GM18517 (cell line): Measurements from ENCODE around the gene BCOR.

Experiments used
- ATAC-seq: cut with Tn5 transposase; IDR thresholded peaks from one replicate; pipeline ENCODE4 v1.9.1; 2021; ENCODE audit warnings: mild to moderate bottlenecking, moderate library complexity; ENCODE audit not compliant: unreplicated experiment

Gene BCOR

DNA sequence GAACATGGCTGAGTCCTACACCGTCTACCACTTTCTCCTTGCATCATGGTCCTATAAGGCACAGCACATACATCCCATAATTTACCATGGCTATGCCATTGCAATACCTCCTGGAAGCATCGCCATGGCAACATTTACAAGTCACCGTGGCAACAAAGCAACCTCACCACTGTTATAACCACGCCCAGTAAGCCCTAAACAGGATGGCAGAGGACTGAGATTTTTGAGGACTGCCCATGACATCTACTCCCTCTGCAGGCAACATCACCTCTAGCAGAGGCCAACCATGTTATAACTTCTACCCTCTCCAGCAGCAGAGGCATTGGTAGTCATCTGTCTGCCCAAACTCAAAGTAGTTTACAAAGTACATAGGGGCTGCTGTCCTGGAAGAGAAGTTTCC is 29.7 kb downstream of the BCOR start:
- no peak for ATAC-seq

DNA sequence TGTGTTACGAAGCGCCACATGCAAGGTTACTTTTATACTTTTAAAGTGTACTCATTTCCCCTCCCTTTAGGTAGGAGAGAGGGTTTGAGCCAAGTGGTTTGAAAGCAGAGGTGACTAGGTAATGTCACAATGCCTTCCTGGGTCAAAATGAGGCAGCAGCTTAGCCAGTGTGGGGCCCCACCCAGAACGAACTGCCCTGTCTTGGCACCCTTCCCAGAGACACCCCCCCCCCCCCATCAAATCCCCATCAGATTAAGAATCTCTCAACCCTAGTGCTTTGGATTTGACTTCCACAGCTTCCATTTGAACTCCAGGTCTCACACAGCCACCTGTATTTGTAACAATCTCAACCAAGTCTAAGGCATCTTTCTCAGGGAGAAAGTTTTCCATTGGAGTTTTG is 31.1 kb downstream of the BCOR start:
- no peak for ATAC-seq

DNA sequence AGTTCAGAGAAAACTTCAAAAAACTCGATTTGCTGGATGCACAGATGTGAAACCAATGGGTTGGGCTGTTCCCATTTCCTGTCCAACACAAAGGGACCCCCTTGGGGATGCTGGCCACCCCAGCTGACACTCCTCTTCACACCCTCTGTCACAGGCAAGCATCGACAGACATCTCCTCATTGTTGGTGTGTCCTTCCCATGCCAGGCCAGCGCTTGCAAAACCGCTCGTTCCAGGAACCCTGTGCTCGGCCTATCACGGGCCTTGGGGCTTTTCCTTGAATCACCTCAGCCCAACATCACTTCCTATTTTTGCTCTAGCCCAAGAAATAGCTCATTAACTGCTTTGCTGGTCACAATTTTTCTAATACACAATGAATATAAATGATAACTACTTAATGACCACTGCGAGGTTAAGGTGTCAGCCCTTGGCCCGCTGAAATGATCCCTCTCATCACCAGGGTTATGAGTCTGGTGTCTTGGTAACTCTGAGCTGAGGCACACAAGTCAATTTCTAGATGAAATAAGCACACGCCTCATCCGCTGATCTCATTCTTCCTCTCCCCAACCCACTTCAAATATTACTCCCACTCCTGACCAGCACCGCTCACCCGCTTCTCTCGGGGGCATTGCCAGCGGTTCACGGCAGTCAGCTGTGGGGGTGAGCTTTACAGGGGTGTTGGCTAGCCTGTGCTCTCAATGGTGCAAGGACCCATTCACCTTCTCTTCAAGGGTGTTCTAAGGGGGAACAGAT is 32.3 kb downstream of the BCOR start:
- no peak for ATAC-seq

DNA sequence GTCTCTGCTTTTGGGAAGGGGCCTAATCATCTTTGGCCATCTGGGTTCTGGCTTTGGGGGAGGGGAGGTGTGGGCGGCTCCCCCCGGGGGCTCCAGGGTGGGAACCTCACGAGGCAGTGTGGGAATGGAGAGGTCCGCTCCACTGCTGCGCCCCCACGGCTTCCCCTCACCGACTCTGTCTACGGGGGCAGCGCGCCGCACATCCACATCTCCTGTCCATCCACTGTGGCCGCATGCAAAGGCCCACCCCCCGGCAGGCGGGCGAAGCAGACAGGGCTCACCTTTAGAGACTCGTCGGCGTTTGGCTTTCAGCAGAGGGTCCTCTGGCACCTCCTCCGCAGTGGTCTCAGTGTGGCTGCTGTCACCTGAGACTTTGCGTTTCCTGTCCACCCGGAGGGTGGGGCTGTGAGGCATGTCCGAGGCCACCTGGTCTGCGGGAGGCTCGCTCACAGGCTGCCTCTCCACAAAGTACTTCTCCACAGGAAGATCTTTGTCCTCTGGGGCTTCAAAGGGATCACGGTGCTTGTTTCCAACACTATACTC is 33.6 kb downstream of the BCOR start:
- ATAC-seq: no peak

DNA sequence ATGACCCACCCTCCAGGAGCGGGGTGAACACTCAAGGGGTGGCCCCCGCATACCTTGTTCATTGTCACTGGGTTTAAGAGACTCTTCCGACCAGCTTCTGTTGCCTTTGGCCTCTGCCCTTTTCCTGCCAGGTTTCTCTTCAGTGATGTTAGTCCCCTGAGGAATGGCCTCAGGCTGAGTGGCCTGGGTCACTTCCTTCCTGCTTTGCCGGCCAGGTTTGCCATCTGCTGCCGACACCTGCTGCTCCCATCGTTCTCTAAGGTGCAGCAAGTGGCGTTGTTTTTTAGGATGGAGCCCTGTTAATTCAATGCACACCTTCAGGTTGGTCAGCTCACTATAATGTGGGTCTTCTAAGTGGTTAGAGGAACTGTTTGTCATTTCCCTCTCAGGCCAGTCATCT is 34.2 kb downstream of the BCOR start:
- ATAC-seq: no peak

DNA sequence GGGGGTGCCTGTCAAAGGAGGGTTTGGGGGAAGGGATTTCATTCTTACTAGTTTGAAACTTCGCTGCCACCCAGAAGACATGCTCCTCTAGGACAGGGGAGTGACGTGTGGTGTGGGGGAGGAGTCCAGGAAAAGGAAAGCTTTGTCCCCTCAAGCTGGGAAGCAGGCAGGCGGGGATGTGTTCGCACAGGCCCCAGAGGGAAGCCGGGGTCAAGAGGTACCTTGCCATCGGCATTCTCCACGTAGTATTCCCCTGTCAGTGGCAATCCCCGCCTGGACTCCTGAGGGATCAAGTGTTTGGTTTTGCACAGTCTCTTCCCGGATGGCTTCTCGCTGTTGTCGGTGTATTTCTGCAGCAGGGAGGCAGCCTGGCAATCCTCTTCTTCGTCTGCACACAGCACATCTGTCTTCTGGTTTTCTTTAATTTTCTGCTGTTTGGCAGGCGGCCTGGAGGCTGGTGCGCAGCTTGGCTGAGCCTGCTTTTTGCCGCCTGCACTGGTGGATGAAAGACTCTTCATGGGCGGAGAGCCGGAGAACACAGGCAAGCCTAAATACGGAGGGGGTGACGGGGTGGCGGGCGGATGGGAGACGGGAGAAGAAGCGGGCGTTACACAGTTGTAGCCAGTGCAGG is 35.1 kb downstream of the BCOR start:
- ATAC-seq: no peak

DNA sequence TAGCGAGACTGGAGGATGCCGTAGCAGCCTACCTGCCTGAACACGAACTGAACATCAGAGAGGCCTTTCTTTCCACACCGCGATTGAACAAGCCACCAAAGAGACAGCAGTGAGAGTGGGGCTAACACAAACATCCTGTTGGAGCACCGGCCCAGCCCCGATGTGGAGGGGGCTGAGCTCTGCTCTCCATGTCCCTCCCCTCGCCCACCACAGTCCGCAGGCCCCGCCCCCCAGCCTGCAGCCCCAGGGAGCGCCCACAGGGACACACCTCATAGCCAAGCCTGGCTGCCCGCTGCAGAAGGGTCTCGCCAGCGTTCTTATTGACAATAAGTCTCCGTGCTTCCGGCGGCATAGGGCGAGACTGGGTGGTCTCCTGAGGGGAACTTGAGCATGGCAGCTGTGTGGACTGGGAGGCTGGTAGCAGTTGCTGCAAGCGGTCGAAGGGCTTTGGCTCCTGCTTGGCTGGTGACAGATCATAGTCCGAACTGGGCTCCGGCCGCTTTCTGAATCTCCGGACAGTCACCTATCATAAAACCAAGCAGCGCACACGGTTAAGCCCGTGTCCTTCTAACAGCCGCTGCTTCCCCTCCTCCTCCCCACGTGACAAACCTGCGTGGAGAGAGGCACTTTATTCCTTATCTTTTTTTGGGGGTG is 35.8 kb downstream of the BCOR start:
- ATAC-seq: no peak

DNA sequence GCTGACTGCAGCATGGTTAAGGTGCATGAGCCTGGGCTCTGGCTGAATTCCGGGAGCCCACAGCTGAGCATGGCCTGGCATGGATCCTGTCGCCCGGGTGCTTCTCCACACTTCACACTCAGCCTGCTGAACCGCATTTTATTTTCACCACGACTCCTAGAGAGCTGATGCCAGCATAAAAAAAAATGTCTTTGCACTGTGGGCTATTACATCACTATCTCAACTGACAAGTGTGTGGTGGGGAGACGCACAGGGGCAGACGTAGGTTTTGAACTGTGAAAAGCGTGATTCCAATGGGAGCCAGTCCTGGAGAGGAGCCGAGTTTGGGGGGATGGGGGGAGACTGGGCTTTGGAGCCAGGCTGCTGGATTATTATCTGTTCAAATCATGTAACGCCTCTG is 36.8 kb downstream of the BCOR start:
- ATAC-seq: no peak

DNA sequence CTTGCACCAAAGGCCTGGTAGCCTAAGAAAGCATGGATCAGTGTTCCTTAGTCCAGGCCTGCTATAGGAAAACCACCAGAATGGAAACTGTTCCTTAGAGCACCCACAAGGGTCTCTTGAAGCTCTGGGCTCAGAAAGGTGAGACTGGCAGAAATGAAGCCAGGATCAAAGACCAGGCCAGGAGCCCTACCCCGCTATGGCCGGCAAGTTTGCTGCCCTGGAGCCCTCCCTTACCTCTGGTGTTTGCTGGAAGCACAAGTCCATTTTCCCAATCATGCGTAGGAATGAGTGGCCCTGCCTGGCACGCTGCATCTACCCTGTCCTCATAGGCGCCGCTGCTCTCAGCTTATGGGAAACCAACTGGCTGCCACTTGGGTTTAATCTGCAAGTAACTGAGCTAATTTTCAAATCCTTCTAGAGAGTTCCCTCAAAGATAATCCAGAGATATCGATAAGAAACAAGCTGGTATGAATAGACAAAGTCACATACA is 37.4 kb downstream of the BCOR start:
- no peak for ATAC-seq

DNA sequence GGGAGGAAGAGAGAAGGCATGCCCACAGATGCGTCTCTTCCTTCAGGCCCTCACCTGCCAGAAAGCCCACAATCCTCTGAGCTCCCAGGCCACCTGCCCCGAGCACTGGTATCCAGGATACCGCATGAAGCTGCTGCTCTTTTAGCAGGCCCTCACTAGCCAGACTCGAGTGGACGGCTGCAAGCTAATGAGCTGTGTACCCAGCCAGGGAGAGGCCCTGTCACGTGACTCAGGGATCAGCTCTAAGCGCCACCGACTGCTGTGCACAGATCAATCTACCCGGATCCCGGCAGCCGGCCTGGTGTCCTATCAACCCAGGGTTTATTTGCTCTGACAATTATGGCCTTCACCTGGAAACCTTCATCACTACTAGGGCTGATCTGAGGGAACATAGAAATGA is 39.0 kb downstream of the BCOR start:
- no peak for ATAC-seq

DNA sequence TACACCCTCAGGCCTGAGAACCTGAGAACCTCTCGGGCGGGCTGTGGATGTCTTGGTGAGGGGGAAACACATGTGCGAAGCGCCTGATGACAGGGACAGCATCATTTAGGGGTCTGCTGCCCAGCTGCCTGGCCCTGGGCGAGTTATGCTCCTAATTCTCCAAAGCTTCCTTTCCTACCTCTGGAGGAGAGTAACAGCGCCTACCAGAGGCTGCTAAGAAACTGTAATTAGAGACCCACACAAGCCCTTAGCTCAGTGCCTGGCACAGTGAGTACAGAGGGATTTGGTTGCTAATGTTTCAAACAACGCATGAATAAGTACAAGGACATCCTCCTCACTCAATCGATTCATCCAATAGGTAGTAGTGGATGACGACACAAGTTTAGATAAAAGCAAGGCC is 40.4 kb downstream of the BCOR start:
- ATAC-seq: no peak

DNA sequence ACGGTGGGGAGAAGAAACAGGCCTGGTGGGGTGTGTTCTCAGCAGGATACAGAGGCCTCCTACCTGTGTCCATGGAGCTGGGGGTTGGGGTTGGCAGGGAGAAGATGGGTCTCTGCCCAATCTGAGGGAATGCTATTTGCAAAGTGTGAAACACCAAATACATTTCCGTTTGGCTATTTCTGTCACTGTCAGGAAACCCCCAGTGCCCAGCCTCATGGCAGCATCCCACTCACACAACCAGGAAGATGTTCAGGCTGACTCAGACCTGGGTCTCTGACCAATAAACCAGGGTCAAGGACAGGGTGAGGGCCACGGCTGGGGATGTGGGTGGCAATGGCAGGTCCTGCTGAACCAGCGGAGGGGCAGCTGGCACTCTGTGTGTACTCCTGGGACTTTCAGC is 41.3 kb downstream of the BCOR start:
- ATAC-seq: no peak

DNA sequence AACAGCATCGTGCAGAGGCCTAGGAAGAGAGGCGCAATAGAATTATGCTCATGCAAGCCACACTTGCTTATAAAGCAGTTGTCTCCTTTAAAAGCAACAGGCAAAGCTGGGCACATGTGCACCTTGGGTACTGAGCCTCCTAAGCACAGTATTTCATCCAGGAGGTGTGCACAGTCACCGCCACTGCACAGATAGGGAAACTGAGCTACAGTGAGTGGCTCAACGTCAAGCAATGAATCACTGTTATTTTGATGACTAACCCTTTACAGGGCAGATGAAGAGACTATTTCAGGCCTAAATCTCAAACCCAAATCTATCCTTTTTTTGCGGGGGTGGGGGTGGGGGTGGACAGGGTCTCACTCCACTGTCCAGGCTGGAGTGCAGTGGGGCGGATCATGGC is 42.3 kb downstream of the BCOR start:
- no peak for ATAC-seq

DNA sequence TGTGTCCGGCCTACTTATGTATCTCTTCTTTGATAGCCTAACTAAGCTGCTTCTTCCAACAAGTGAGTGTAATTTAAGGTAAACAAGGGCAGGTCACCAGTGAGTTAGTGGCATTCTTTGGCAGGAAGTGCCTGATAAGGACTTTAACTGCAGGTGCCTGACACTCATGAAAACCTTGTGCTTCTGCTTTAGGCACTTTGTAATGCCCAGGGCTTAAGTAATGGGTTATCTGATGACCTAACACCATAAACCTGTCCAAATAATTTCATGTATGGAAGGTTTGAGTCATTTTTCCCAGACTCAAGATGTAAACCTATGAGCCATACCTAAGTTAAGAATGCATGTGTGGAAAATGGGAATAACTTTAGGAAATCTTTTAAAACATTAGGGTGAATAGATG is 43.0 kb downstream of the BCOR start:
- no peak for ATAC-seq

DNA sequence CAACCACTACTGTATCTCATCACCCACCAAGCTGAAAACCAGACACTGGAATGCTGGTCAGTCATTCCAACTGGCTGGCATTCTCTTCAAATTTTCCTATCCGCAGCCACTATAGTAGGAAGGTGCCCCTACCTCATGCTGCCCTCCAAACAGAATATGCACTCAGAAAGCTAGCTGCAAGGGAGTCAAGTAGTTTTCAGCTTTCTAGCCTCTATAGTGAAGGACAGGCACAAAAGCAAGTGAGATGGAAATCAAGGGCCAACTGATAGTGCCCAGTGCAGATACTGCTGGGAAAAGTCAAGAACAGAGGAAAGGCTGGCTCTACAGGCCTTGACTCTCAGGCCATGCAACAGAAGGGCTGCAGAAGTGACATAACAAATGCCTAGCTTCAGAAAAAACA is 47.2 kb downstream of the BCOR start:
- no peak for ATAC-seq

DNA sequence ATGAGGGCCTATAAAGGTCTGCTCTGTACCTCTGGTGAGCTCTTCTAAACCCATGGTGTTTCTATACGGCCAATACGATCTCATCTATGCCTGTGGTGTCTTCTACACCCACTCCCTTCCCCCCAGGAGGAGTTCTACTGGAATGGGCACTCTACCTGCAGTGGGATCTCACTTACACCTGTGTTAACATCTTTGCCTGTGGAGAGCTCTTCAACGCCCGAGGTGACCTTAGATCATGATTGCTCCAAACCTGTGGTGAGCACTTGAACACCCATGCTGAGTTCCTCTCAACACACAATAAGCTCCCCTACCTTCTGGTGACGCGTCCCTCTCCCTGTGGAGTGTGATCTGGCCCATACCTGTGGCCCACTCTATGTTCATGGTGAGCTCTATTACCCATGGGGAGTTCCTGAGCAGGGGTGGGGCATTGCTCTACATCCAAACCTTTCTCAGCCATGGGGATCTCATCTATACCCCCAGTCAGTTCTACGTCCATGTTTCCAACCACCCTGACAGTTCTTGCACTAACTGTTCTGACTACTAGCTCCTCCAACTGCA is 48.6 kb downstream of the BCOR start:
- no peak for ATAC-seq

DNA sequence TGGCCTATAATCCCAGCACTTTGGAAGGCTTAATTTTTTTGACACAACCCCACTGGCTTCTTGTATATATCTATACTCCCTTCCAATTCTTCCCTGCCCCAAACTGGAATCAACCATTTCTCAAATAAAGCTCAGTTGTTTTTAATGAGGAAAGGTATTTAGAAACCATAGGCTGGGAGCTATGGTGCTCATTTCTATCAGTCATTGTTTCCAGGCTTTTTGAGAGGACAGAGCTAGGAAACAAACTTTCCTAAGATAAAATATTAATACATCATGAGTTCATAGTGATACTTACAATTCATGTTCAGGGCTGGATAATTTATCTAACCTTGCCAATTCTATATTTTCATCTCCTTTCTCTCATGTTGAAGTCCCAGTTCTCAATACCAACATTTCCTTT is 50.3 kb downstream of the BCOR start:
- no peak for ATAC-seq

DNA sequence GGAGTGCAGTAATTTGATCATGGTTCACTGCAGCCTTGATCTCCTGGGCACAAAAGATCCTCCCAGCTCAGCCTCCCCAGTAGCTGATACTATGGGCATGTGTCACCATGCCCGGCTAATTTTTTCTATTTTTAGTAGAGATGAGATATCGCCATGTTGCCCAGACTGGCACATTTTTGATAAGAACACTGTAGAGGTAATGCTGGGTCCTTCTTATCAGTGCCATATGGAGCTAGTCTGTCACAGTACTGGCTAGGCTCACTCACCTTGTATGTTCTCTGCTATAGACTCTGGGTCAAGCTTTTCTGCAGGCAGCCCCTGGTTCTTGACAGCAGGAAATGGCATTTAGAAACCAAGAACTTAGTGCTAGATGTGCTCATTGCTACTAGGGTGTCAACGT is 53.9 kb downstream of the BCOR start:
- no peak for ATAC-seq

DNA sequence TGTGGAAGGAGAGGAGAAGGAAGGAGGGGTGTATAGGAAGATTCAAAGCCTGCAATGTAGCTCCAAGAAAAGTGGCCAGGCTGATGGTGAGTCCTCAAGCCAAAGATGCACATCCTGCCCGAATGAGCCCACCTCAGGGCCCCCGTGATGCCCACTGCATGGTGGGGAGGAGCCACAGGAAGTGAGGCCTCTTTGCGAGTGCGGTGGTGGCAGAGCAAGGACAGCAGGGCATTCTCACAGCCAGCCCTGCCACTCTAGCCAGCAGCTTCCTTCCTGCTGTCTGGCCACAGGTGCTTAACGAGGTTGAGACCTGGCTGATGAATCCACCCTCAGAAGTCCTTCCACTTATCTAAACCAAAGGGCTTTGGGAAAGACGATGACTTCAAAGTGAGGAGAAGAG is 55.8 kb downstream of the BCOR start:
- no peak for ATAC-seq

DNA sequence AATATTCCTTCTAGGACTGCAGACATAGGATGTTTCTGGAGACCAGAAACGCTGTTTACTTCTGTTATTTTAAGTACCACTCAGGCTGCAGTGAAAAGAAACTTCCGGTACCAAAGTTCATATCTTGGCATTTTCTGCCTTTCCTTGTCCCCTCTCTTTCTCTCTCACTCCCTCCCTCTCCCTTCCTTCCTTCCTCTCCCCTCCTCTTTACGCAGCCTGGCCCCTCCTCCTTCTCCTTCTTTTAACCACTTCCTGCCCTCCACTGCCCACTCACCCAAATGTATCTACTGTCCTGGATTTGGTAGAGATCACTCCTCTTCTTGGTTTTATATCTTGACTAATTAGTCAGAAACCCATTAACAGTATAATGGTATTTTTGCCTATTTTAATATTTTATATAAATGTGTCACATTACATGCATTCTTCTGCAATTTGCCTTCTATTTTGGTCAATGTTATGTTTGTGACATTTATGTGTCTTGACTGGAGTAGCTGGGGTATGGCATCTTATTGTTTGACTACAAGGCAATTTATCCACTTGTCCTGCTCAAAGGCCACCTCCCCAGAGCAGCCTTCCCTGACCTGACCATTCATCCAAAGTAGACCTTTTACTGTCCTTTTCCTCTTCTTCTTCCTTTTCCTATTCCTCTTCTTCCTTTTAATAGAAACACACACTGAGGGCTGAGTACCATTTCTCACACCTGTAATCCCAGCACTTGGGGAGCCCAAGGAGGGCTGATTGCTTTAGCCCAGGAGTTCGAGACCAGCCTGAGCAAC is 56.9 kb downstream of the BCOR start:
- ATAC-seq: no peak

DNA sequence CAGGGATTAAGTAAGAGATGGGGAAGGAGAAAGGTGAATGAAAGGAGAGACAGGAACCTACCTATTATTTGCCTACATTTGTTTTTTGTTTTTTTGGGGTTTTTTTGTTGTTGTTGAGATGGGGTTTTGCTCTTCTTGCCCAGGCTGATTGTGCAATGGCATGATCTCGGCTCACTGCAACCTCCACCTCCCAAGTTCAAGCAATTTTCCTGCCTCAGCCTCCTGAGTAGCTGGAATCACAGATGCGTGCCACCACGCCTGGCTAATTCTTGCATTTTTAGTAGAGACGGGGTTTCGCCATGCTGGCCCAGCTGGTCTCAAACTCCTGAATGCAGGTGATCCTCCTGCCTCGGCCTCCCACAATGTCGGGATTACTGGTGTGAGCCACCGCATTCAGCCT is 57.9 kb downstream of the BCOR start:
- no peak for ATAC-seq
